GM18951 (cell line): Measurements from ENCODE around the gene MOBP.

ENCODE experiments used
- POLR2A ChIP-seq: IDR thresholded peaks from 4 replicates; pipeline ENCODE4 v1.6.1; 2011; ENCODE audit warnings: mild to moderate bottlenecking; ENCODE audit not compliant: insufficient read length, insufficient read depth; ENCODE audit errors: extremely low read depth
- in situ Hi-C: fragments of 300-500 bp; cut with MboI; formaldehyde crosslinking; loops from one replicate; pipeline ENCODE4 v1.12.0; 2022; ENCODE audit warnings: low sequenced_read_pairs, mixed read lengths, inconsistent platforms; ENCODE audit not compliant: unreplicated experiment

Gene MOBP

GRCh38 chr3:39519554-39520288, 52.2 kb downstream of the MOBP start:
- no peak for TF ChIP-seq POLR2A
- in situ Hi-C loops, result no loop called here

GRCh38 chr3:39521456-39521855, 54.0 kb downstream of the MOBP start:
- TF ChIP-seq POLR2A, result no peak
- in situ Hi-C loops, result no loop called here

GRCh38 chr3:39524107-39524506, 56.6 kb downstream of the MOBP start:
- in situ Hi-C loops, result no loop called here
- TF ChIP-seq POLR2A, result no peak

- in situ Hi-C loops, result no loop called here
- TF ChIP-seq POLR2A, result no peak
Observed at GRCh38 chr3:39528844-39529243, 61.4 kb downstream of the MOBP start.

- TF ChIP-seq POLR2A, result no peak
- in situ Hi-C loops, result no loop called here
Observed at GRCh38 chr3:39529577-39529976, 62.1 kb downstream of the MOBP start.

- TF ChIP-seq POLR2A, result no peak
- in situ Hi-C loops, result no loop called here
Observed at GRCh38 chr3:39531066-39531465, 63.6 kb downstream of the MOBP start.

- no peak for TF ChIP-seq POLR2A
- in situ Hi-C loops, result no loop called here
Observed at GRCh38 chr3:39531665-39532064, 64.2 kb downstream of the MOBP start.

- no peak for TF ChIP-seq POLR2A
- in situ Hi-C loops, result no loop called here
Observed at GRCh38 chr3:39532777-39533176, 65.3 kb downstream of the MOBP start.

GRCh38 chr3:39533226-39533625, 65.7 kb downstream of the MOBP start:
- in situ Hi-C loops, result no loop called here
- TF ChIP-seq POLR2A, result no peak

- in situ Hi-C loops, result no loop called here
Observed at GRCh38 chr3:39540162-39540921, 72.9 kb downstream of the MOBP start.

GRCh38 chr3:39541442-39541841, 74.0 kb downstream of the MOBP start:
- in situ Hi-C loops, result no loop called here
- TF ChIP-seq POLR2A, result no peak

More at GRCh38 chr3:39540162-39540921, 72.9 kb downstream of the MOBP start:
- no peak for TF ChIP-seq POLR2A

- no peak for TF ChIP-seq POLR2A
- in situ Hi-C loops, result no loop called here
Observed at GRCh38 chr3:39541917-39542329, 74.4 kb downstream of the MOBP start.

GRCh38 chr3:39542588-39542988, 75.1 kb downstream of the MOBP start:
- no peak for TF ChIP-seq POLR2A
- in situ Hi-C loops, result no loop called here

GRCh38 chr3:39548282-39548681, 80.8 kb downstream of the MOBP start:
- no peak for TF ChIP-seq POLR2A
- in situ Hi-C loops, result no loop called here

- in situ Hi-C loops, result no loop called here
- no peak for TF ChIP-seq POLR2A
Observed at GRCh38 chr3:39550354-39551051, 83.0 kb downstream of the MOBP start.
